SW 1271 (cell line): ENCODE data around the gene SGCD.

Experiments
- DNase-seq, 2 experiments: peaks; one replicate each; lab custom pipeline; 2025; lab: John Stamatoyannopoulos, UW

The SGCD gene

GRCh38 chr5:156326718-156327259, at the start of gene SGCD:
SGCD (plus strand) TSS chr5:156327164.
- no peak for DNase-seq

GRCh38 chr5:156277290-156277689, 49.7 kb upstream of the SGCD start:
- no peak for DNase-seq

- DNase-seq = no peak
These were observed 31.5 kb upstream of the SGCD start for GRCh38 chr5:156295431-156295830.

GRCh38 chr5:156310115-156310514, 16.8 kb upstream of the SGCD start:
- no peak for DNase-seq

GRCh38 chr5:156312897-156313694, 13.9 kb upstream of the SGCD start:
- no peak for DNase-seq

- DNase-seq = no peak
These were observed 12.5 kb upstream of the SGCD start for GRCh38 chr5:156314416-156314815.

GRCh38 chr5:156322666-156323065, 4.3 kb upstream of the SGCD start:
- no peak for DNase-seq

GRCh38 chr5:156327296-156327695, 332 bp downstream of the SGCD start:
- no peak for DNase-seq

GRCh38 chr5:156328161-156328560, 1.2 kb downstream of the SGCD start:
- DNase-seq = no peak

- no peak for DNase-seq
These were observed 1.8 kb downstream of the SGCD start for GRCh38 chr5:156328766-156329165.

GRCh38 chr5:156329171-156329611, 2.2 kb downstream of the SGCD start:
- DNase-seq = no peak

GRCh38 chr5:156330141-156330870, 3.3 kb downstream of the SGCD start:
- no peak for DNase-seq

- DNase-seq = no peak
These were observed 4.2 kb downstream of the SGCD start for GRCh38 chr5:156331181-156331580.

- DNase-seq = no peak
These were observed 4.9 kb downstream of the SGCD start for GRCh38 chr5:156331845-156332244.

- no peak for DNase-seq
These were observed 5.3 kb downstream of the SGCD start for GRCh38 chr5:156332245-156332644.

GRCh38 chr5:156339139-156339841, 12.3 kb downstream of the SGCD start:
- DNase-seq = no peak

GRCh38 chr5:156340893-156341292, 13.9 kb downstream of the SGCD start:
- no peak for DNase-seq

- no peak for DNase-seq
These were observed 23.3 kb downstream of the SGCD start for GRCh38 chr5:156350256-156350655.

- no peak for DNase-seq
These were observed 24.5 kb downstream of the SGCD start for GRCh38 chr5:156351423-156351822.

- no peak for DNase-seq
These were observed 27.6 kb downstream of the SGCD start for GRCh38 chr5:156354571-156354970.

GRCh38 chr5:156356238-156356637, 29.3 kb downstream of the SGCD start:
- no peak for DNase-seq

- no peak for DNase-seq
These were observed 32.5 kb downstream of the SGCD start for GRCh38 chr5:156359476-156359875.
